ENCODE measurements around the gene PNKP.
A peak's percentile ranks its signal among the peaks of the same experiment; 100 is the strongest.

PNKP gene

GRCh38 chr19:49860336-49861102 lies 6.9 kb downstream of the PNKP start:
- DNase-seq (ENCODE audit: low read depth in 2 of 3, low spot score in 2 of 3), result no peak

DNA sequence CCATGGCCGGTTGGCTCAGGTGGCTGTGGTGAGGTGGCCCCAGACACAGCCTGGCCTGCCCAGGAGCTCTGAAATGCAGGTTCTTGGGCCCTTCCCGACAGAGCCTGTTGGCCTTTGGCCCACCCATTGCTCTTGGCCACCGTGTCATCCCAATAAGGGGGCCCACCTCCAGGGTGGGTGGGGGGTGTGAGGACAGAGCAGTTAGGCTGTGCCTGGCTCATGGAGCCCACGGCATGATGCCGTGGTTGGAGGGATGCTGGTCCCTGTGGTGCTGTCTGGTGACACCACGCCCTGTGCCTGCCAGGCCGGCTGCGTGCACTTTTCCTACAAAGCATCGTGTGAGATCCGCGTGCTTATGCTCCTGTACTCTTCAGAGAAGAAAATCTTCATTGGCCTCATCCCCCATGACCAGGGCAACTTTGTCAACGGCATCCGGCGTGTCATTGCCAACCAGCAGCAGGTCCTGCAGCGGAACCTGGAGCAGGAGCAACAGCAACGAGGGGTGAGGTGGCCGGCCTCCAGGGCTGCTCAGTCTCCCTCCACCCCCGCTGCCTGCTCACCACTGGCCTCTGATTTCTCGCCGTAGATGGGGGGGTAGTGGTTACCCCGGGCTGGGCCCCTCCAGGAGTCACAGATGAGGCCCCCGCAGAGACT lies 7.6 kb downstream of the PNKP start:
- no peak for DNase-seq (ENCODE audit: low read depth in 2 of 3, low spot score in 2 of 3)

DNA sequence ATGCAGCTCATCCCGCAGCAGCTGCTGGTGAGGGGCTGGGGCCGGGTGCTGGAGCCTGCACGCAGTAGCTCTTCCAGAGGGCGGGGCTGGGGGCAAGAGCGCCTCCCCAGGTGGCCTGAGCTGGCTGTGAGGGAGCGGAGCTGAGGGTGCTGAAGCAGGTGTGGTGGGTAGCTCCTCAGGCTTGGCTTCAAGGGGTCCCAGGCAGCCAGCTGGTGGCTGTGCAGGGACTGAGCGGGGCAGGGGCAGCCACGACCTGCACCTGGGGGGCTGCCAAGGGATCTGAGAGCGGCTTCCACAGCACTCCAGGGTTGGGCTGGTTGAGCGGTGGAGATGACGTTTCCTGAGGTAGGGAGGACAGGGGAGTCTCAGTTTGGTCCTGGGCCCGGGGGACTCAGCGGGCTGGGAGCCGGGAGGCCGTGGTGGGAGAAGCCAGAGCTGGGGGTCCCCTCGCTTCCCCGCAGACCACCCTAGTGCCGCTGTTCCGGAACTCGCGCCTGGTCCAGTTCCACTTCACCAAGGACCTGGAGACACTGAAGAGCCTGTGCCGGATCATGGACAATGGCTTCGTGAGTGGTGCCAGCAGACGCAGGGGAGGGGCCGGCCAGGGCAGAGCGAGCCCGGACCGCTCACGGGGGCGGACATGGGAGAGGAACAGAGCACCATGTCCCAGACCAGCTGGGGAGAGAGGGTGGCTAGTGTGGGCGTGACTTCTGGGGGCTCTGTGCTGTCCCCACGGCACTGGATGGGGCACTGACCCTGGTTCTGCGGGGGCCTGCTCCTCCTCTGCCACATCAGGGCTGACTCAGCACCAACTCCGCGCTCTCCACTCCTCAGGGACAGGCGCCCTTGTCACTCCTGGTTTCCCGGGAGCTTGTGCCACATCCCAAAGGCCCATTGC lies 9.0 kb downstream of the PNKP start:
- DNase-seq (ENCODE audit: low read depth in 2 of 3, low spot score in 2 of 3), result no peak

DNA sequence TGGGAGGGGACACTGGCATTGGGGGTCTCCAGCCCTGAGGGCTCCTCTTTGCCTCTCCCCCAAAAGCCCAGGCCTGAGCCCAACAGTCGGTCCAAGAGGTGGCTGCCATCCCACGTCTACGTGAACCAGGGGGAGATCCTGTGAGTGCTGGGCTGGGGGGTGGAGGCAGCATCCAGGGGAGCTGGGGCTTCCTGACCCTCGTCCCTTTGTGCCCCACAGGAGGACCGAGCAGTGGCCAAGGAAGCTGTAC lies 9.6 kb downstream of the PNKP start:
- no peak for DNase-seq (ENCODE audit: low read depth in 2 of 3, low spot score in 2 of 3)

GRCh38 chr19:49857061-49857837 lies 10.1 kb downstream of the PNKP start:
- DNase-seq (ENCODE audit: low read depth in 2 of 3, low spot score in 2 of 3), result no peak

- DNase-seq (ENCODE audit: low read depth in 2 of 3, low spot score in 2 of 3), result no peak
These were observed 10.8 kb downstream of the PNKP start for GRCh38 chr19:49856574-49857021.

DNA sequence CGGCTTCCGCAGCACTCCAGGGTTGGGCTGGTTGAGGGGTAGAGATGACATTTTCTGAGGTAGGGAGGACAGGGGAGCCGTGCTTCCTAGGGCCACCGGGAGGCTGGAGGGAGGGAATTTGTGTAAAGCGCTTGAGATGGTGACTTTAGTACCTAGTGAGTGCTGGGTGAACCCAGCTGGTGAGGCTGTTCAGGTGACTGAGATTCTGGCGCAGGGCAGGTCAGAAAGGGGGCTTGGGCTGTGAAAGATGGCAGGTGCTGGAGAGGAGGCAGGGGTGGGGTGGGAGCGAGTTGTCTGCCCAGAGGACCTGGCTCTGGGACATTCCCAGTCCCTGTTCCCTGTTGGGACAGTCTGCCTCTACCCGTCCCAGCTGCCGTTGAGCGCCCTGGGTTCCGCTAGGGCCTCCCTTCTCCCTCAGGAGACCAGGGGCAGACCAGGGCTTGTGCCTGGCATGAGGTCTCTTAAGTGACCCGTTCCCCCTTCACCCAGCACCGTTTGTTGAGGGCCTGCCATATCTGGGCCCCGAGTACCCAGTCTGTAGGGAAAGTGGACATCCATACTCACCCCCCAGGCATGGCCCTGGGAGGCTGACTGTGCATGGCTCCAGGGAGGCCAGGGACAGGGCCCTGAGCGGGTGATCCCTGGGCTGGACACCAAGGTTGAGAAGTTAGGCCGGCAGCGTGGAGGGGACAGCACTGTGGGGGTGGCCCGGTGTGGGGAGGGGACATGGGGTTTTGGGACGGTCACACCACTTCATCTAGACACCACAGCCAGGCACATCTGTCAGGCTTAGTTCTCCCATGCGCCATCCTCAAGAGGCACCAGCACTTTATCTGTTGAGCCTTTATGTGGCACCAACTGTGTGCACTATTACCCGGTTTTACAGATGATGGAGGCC lies 11.5 kb downstream of the PNKP start:
- no peak for DNase-seq (ENCODE audit: low read depth in 2 of 3, low spot score in 2 of 3)

- no peak for DNase-seq (ENCODE audit: low read depth in 2 of 3, low spot score in 2 of 3)
These were observed 12.1 kb downstream of the PNKP start for GRCh38 chr19:49855277-49855675.

GRCh38 chr19:49854378-49855263 lies 12.8 kb downstream of the PNKP start:
- DNase-seq (ENCODE audit: low read depth in 2 of 3, low spot score in 2 of 3), result no peak

DNA sequence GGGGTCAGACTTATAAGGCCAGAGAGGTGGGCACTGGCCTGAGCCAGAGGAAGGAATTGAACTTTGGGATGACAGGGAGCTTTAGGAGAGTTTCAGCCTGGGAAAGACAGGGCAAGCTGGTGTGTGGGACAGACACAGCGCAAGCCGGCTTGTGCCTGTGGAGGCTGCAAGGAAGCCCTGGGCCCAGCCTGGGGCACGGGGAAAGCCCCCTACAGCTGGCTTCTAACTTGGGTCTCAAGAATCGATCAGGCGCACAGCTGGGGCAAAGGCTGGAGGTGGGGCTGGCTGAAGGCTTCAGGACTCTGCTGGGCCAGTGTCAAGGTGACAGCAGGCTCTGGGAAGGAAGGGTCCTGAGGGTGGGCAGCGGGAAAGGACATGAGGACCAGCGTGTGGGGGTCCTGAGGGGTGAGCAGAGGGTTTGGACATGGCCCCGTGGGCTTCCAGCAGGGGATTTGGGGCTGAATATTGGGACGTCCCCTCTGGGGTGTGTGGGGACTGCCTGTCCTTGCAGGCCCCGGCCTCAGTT lies 13.5 kb downstream of the PNKP start:
- DNase-seq (ENCODE audit: low read depth in 2 of 3, low spot score in 2 of 3), result no peak

DNA sequence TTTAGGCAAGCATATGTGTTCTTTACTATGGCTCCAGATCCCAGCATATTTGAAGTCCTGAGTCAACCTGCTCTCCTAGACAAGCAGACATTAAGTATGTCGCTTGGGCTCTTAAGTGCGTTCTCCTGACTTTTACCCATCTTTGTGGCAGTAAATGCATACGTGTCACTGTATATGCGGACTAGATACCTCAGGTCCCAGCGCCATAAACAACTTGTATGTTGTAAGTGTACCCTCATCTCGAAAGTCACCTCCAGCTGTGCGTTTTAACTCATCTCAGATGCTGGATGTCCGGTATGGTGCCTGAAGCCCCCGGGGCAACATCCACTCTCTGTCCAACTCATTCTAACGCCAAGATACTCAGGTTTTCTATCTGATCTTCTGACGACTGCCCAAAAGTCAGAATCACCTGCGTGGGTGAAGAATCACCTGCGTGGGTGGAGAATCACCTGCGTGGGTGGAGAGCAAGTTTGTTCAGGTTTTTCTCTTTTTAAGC lies 14.7 kb downstream of the PNKP start:
- no peak for DNase-seq (ENCODE audit: low read depth in 2 of 3, low spot score in 2 of 3)

DNA sequence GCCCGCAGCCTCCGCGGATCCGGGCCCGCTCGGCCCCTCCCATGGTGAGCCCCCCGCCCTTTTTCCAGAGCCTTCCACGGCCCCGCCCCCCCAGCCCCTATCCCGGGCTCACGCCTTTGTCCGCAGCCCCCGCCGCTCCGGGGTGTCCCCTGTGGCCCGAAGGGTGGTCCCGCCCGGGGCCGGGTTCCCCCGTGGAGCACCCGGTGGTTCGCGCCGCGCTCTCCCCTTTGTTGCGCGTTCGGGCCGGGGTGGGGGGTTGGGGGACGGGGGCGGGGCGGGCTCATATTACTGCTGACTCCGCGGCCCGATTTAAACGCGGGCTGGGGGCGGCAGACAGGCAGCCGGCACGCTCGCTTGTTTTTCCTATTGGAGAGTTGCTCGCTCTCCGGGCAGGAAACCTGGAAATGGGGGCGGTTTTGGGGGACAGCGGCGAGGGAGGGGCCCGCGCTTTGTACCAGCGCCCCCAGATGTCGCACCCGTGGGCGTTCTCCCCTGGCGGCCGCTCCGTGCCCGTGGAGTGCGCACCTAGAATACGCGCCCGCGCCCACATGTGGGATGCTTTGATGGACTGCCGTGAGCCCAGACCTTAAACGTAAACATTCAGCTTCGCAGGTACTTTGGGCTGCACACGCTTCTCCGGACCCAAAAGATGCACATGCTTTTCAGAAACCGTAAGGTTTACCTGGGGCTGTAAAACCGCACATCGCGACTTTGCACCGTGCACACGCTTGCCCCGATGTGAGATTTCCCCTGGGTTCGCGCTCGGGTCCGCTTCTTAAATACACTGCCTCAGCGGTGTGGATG lies 15.7 kb downstream of the PNKP start:
- DNase-seq (ENCODE audit: low read depth in 2 of 3, low spot score in 2 of 3), result no peak

DNA sequence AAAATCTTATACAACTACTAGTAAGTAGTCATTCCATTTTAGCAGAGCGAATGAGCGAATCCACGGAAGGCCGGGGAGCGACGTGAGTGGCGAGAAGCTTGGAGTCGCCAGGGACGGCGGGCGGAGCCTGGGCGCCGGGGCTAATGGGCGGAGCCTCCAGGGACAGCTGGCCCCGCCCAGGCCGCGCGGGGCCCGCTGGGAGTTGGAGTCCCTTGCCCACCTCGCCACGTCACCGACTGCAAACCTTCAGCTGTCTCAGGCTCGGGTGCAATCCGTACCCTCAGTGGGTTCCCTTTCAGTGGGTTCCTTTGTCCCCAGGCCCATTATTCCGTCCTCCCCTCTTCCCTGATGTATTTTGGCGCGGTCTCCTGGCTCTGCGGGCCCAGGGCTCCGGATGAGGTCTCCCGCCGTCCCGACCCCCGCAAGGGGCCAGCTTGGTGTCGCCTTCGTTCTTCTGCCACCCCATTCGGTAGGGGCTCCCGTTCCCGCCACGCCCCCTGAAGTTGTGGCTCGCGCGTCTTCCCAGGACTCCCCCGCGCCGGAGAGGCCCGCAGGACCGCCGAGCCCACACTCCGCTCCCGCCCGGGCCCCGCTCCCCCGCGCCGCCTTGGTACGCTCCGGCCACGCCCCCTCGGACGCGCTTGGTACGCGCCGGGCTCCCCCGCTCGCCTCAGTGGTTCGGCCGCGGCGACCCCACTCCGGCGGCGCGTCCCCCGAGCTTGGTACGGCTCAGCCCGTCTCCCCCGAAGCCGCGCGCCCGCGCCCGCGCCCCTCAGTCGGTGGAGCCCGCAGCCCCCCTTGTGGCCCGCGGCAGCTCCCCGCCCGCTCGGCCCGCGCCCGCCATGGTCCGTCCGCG lies 16.7 kb downstream of the PNKP start, which contains the start of gene PTOV1:
Gene PTOV1 (plus strand): TSS at position 673 of the 856 bp plus-strand sequence.
- DNase-seq (ENCODE audit: low read depth in 2 of 3, low spot score in 2 of 3), result peak; percentile 75 to 89 (median 83)

GRCh38 chr19:49850221-49850486 lies 17.2 kb downstream of the PNKP start:
- DNase-seq (ENCODE audit: low read depth in 2 of 3, low spot score in 2 of 3), result no peak

- no peak for DNase-seq (ENCODE audit: low read depth in 2 of 3, low spot score in 2 of 3)
These were observed 17.7 kb downstream of the PNKP start for GRCh38 chr19:49849433-49850220.

- no peak for DNase-seq (ENCODE audit: low read depth in 2 of 3, low spot score in 2 of 3)
These were observed 18.4 kb downstream of the PNKP start for GRCh38 chr19:49848938-49849337.
